Ascending aorta (tissue), 2 donors: Measurements from ENCODE around the gene EIF2B5. TPM values are rescaled to one million over a fixed set of nuclear protein-coding genes. Genes with fewer than 3 reads are reported as not detected.
A peak's percentile ranks its signal among the peaks of the same experiment; 100 is the strongest.

Source experiments
- DNase-seq, 2 donors: peaks; one replicate each; pipeline ENCODE4 v3.0.0-alpha.2; 2019; ENCODE audit warnings: low spot score in 2 of 2
- H3K27ac ChIP-seq, 2 donors: fragments of 200-600 bp; sonication (generic); one replicate each; pipeline ENCODE4 v1.5.1; 2016 to 2017; ENCODE audit warnings: mild to moderate bottlenecking in 1 of 2
- H3K27me3 ChIP-seq: fragments of 200-600 bp; sonication (generic); one replicate; pipeline ENCODE4 v1.5.1; 2017
- H3K36me3 ChIP-seq, 2 donors: fragments of 200-600 bp; sonication (generic); one replicate each; pipeline ENCODE4 v1.5.1; 2016
- H3K4me1 ChIP-seq, 2 donors: fragments of 200-600 bp; sonication (generic); one replicate each; pipeline ENCODE4 v1.5.1; 2016 to 2017; ENCODE audit warnings: mild to moderate bottlenecking in 1 of 2
- H3K4me3 ChIP-seq, 2 donors: fragments of 200-600 bp; sonication (generic); one replicate each; pipeline ENCODE4 v1.5.1; 2016 to 2017; ENCODE audit warnings: mild to moderate bottlenecking in 1 of 2
- H3K9me3 ChIP-seq, 2 donors: fragments of 200-600 bp; sonication (generic); one replicate each; pipeline ENCODE4 v1.5.1; 2016
- CTCF ChIP-seq, 3 experiments: fragments of 200-600 bp in 2 of 3; fragments of 450-650 bp in 1 of 3; sonication (generic) in 2 of 3; IDR thresholded peaks; one replicate each; pipeline ENCODE4 v1.5.1; 2016 to 2019; ENCODE audit warnings: antibody characterized with exemption in 3 of 3, mild to moderate bottlenecking in 1 of 3, moderate library complexity in 1 of 3
- intact Hi-C: fragments of 100-400 bp; cut with DNase I; formaldehyde crosslinking; loops from one replicate; pipeline ENCODE4 v1.15.1; 2023
- total RNA-seq: library from RNA; depleted of rRNA; stranded (reverse); fragments of >200 nt; gene quantifications from one replicate; pipeline ENCODE4 v1.1.0, GENCODE V29; 2016

EIF2B5 gene
- total RNA-seq, 1 donor from 2014 or later: 24.7 TPM

DNA sequence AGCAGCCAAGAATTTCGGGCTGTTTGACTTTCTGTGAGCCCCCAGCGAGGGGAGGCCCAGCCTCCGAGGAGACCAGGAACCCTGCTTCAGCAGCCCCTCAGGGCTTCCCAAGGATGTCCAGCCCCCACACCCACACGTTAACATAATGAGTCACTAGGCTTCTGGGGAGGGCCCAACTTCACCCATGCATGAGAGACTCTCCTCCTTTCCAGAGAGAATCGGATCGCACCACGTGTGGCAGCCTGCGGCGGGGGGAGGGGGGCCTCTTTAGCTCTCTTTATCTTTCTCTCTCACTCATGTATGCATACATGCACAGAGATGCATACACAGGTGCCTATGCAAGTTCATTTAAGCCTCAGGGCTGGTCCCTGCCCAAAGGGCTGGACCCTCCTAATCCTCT, 36.4 kb downstream of the EIF2B5 start:
- H3K9me3 ChIP-seq: no peaks in the 10 kb centered on the region
- H3K36me3 ChIP-seq: peaks cover 45 to 56% of the 10 kb centered on the region in 2 donors
- peaks cover 4 to 7% of the 10 kb centered on the region in 2 donors for H3K4me1 ChIP-seq
- no peaks in the 10 kb centered on the region for H3K27me3 ChIP-seq
- intact Hi-C loops: loop anchor here (10.0 kb wide), 1 partner anchor 287 kb away; the partner anchor contains the start of gene PARL
- no peak for DNase-seq
- no peak for TF ChIP-seq CTCF (IDR thresholded peaks at IDR 0.05)
- no peak overlapping the region for H3K27ac ChIP-seq
- no peak overlapping the region for H3K4me3 ChIP-seq

DNA sequence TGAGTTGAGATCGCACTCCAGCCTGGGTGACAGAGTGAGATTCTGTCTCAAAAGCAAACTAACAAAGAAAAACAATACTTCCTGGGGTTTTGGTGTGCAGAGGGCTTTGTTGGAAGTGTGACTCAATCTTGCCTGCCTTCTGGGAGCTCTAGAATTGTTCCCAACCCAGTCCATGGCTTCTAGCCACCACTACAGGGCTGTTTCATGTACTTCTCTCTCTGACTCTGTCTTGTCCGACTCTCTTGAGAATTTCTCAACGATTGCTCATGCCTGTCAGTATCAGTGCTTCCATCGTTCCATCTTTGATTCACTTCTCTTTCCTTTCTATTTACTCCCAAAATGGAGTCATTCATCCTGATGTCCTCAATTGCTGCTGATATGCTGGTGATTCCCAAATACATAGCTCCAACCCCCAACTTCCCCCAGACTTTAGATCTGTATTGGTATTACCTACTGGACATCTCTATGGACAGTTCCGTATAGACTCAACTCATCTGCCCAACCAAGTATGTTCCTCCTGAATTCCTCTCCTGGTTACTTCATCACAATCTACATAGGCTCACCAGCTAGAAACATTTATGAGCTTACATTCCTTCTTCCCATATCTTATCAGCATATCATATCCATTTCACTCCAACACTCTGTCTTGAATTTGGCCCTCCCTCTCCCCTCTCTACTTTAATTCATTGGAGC, 37.7 kb downstream of the EIF2B5 start:
- Histone ChIP-seq H3K27ac (no peak overlapping the region), H3K36me3 (peaks cover 39 to 51% of the 10 kb centered on the region in 2 donors), H3K9me3 (no peaks in the 10 kb centered on the region), H3K4me3 (no peak overlapping the region), H3K4me1 (peaks cover 11 to 17% of the 10 kb centered on the region in 2 donors), H3K27me3 (no peaks in the 10 kb centered on the region)
- no peak for TF ChIP-seq CTCF (IDR thresholded peaks at IDR 0.05)
- DNase-seq: no peak
- intact Hi-C loops: loop anchor here (10.0 kb wide), 1 partner anchor 288 kb away; the partner anchor contains the start of gene PARL

- H3K27ac ChIP-seq: no peak overlapping the region
- no peaks in the 10 kb centered on the region for H3K9me3 ChIP-seq
- H3K36me3 ChIP-seq: peaks cover 38 to 51% of the 10 kb centered on the region in 2 donors
- no peaks in the 10 kb centered on the region for H3K27me3 ChIP-seq
- TF ChIP-seq CTCF (IDR thresholded peaks at IDR 0.05): no peak
- no peak overlapping the region for H3K4me3 ChIP-seq
- intact Hi-C loops: loop anchor here (10.0 kb wide), 1 partner anchor 289 kb away; the partner anchor contains the start of gene PARL
- no peak for DNase-seq
- H3K4me1 ChIP-seq: peaks cover 11 to 18% of the 10 kb centered on the region in 2 donors
Observed at GRCh38 chr3:184173374-184173722, 38.2 kb downstream of the EIF2B5 start.

DNA sequence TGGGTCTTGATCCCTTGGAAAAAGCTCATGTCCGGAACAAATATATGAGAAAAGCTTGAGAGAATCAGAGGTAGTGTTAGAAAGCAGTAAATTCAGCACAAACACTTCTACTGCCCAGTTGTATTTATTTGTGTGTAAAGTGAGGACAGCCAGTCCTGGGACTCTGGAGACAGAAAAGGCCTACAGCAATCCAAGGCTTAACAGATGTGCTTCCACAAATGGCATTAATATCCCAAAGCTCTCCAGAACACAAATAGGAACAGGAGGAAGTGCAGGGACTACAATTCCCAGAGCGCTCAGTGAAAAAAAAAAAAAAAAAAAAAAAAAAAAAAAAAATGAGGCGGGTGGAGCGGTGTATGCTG, 39.1 kb downstream of the EIF2B5 start:
- H3K27ac ChIP-seq: peak overlapping the region; percentile 11 to 51
- no peak for DNase-seq
- H3K9me3 ChIP-seq: no peaks in the 10 kb centered on the region
- intact Hi-C loops: loop anchor here (1.0 to 10.0 kb wide), 7 partner anchors 18 to 289 kb away; partner anchors contain the start of genes EEF1AKMT4, EIF4G1, PARL and PSMD2
- TF ChIP-seq CTCF (IDR thresholded peaks at IDR 0.05): no peak
- H3K4me1 ChIP-seq: peaks cover 11 to 18% of the 10 kb centered on the region in 2 donors
- no peak overlapping the region for H3K4me3 ChIP-seq
- peaks cover 44 to 52% of the 10 kb centered on the region in 2 donors for H3K36me3 ChIP-seq
- H3K27me3 ChIP-seq: no peaks in the 10 kb centered on the region

DNA sequence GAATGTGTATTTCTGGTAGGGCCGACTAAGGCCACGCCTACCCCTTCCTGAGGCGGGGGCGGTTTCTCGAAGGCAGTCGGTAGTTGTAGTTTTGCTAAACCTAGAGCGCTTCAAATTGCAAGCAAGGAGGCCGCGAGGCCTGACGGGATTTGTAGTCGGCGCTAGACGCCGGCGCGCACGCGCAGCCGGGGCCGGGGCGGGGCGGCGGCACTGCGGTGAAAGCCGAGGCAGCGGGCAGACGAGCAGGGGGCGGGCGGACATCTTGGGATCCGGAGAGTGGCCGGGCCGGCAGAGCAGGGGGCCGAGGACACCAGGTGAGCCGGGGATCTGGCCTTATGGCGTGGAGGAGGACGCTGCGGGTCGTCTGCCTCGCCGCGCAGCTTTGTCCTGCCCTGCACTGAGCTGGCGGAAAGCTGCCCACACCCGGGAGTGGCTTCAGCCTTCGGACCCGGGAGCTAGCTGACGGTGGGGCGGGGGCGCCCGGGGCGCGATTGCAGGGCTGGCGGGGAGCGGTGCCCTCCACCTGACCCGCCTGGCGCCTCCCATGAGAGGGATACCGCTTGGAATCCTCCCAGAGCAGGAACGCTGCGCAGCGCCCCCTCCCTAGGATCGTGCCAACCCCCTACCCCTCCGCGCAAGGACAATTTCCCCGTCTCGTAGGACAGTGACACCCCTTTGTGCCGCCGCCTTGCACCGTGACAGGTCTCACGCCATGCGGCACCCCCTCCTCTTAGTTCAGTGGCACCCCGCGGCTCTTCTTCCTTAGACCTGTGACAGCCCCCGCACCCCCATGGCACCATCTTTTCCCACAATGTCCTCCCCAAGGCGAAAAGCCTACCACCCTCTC, 39.7 kb downstream of the EIF2B5 start, which contains the start of gene AP2M1:
Gene AP2M1 (plus strand): TSS at position 210 of the 847 bp plus-strand sequence. CDS start 2,139 bp downstream, outside the sequence.
- H3K9me3 ChIP-seq: no peaks in the 10 kb centered on the region
- peak within 1 kb of the TSS; percentile 91 to 96 for H3K27ac ChIP-seq
- no peak for TF ChIP-seq CTCF (IDR thresholded peaks at IDR 0.05)
- peak within 1 kb of the TSS; percentile 96 to 97 for H3K4me3 ChIP-seq
- DNase-seq: peak; percentile 98 to 100
- no peaks in the 10 kb centered on the region for H3K27me3 ChIP-seq
- intact Hi-C loops: loop anchor here (1.0 to 10.0 kb wide), 7 partner anchors 19 to 290 kb away; partner anchors contain the start of genes EEF1AKMT4, EIF4G1, PARL and PSMD2
- peaks cover 11 to 18% of the 10 kb centered on the region in 2 donors for H3K4me1 ChIP-seq
- peaks cover 44 to 52% of the 10 kb centered on the region in 2 donors for H3K36me3 ChIP-seq
